SK-N-SH treated with all-trans-retinoic acid at 6 μM for 48 hours (cell line): Measurements from ENCODE around the gene CLCN6.

Source experiments
- ATAC-seq: fragments of 200-7000 bp; cut with Tn5 transposase; 3 replicates; pipeline ENCODE4 v1.9.1; 2020; ENCODE audit warnings: mild to moderate bottlenecking, moderate library complexity
- ARNTL ChIP-seq: fragments of 450-650 bp; formaldehyde crosslinking; IDR thresholded peaks from 2 replicates; pipeline ENCODE4 v1.5.0; 2020; ENCODE audit warnings: low read depth, mild to moderate bottlenecking, moderate library complexity, borderline replicate concordance
- BACH2 ChIP-seq: fragments of 250-450 bp; sonication (Bioruptor Pico); IDR thresholded peaks from 2 replicates; pipeline ENCODE4 v1.9.0; 2021; ENCODE audit warnings: mild to moderate bottlenecking, borderline replicate concordance
- CSDC2 ChIP-seq: fragments of 250-450 bp; sonication (Bioruptor Pico); IDR thresholded peaks from 2 replicates; pipeline ENCODE4 v1.5.0; 2020; ENCODE audit warnings: mild to moderate bottlenecking, moderate library complexity
- ESRRG ChIP-seq: fragments of 250-450 bp; sonication (Bioruptor Pico); IDR thresholded peaks from 2 replicates; pipeline ENCODE4 v1.6.1; 2021; ENCODE audit warnings: mild to moderate bottlenecking
- GLIS3 ChIP-seq: fragments of 250-450 bp; sonication (Bioruptor Pico); IDR thresholded peaks from 2 replicates; pipeline ENCODE4 v1.5.0; 2020; ENCODE audit warnings: mild to moderate bottlenecking, moderate library complexity
- ISL1 ChIP-seq: fragments of 250-450 bp; sonication (Bioruptor Pico); IDR thresholded peaks from 2 replicates; pipeline ENCODE4 v2.1.2; 2022; ENCODE audit warnings: mild to moderate bottlenecking, moderate library complexity
- OSR1 ChIP-seq: fragments of 250-450 bp; sonication (Bioruptor Pico); IDR thresholded peaks from 2 replicates; pipeline ENCODE4 v1.8.0; 2022; ENCODE audit warnings: moderate library complexity, mild to moderate bottlenecking, inconsistent platforms
- PPARA ChIP-seq: fragments of 250-450 bp; sonication (Bioruptor Pico); IDR thresholded peaks from 2 replicates; pipeline ENCODE4 v1.5.0; 2020; ENCODE audit warnings: mild to moderate bottlenecking, borderline replicate concordance
- RARB ChIP-seq: fragments of 250-450 bp; sonication (Bioruptor Pico); IDR thresholded peaks from 2 replicates; pipeline ENCODE4 v1.8.0; 2021; ENCODE audit warnings: mild to moderate bottlenecking, moderate library complexity
- SNAI2 ChIP-seq: fragments of 250-450 bp; sonication (Bioruptor Pico); IDR thresholded peaks from 2 replicates; pipeline ENCODE4 v1.5.0; 2020; ENCODE audit warnings: mild to moderate bottlenecking, moderate library complexity
- TCF4 ChIP-seq: fragments of 250-450 bp; sonication (Bioruptor Pico); IDR thresholded peaks from 2 replicates; pipeline ENCODE4 v1.8.0; 2021; ENCODE audit warnings: mild to moderate bottlenecking, moderate library complexity, borderline replicate concordance
- TOX ChIP-seq: fragments of 250-450 bp; sonication (Bioruptor Pico); IDR thresholded peaks from 2 replicates; pipeline ENCODE4 v1.8.0; 2021; ENCODE audit warnings: mild to moderate bottlenecking, moderate library complexity, borderline replicate concordance
- ZC3H10 ChIP-seq: fragments of 250-450 bp; sonication (Bioruptor Pico); IDR thresholded peaks from 2 replicates; pipeline ENCODE4 v1.5.1; 2021; ENCODE audit warnings: mild to moderate bottlenecking, moderate library complexity
- ZFP3 ChIP-seq: fragments of 250-450 bp; sonication (Bioruptor Pico); IDR thresholded peaks from 2 replicates; pipeline ENCODE4 v1.5.0; 2020; ENCODE audit warnings: mild to moderate bottlenecking, moderate library complexity
- ZFP30 ChIP-seq: fragments of 450-650 bp; formaldehyde crosslinking; IDR thresholded peaks from 2 replicates; pipeline ENCODE4 v1.5.0; 2022; ENCODE audit warnings: mild to moderate bottlenecking, moderate library complexity
- ZNF565 ChIP-seq: fragments of 450-650 bp; formaldehyde crosslinking; conservative IDR thresholded peaks from 2 replicates; pipeline ENCODE4 v1.5.0; 2020; ENCODE audit warnings: low read depth, mild to moderate bottlenecking, moderate library complexity
- ZNF70 ChIP-seq: fragments of 450-650 bp; formaldehyde crosslinking; IDR thresholded peaks from 2 replicates; pipeline ENCODE4 v1.5.0; 2020; ENCODE audit warnings: mild to moderate bottlenecking, moderate library complexity
- ZNF8 ChIP-seq: fragments of 450-650 bp; formaldehyde crosslinking; IDR thresholded peaks from 2 replicates; pipeline ENCODE4 v1.5.0; 2020; ENCODE audit warnings: mild to moderate bottlenecking, moderate library complexity
- TF ChIP-seq, protein P1 (sequence below): fragments of 250-450 bp; sonication (Bioruptor Pico); IDR thresholded peaks from 2 replicates; pipeline ENCODE4 v1.5.1; 2021; ENCODE audit warnings: mild to moderate bottlenecking, moderate library complexity
- TF ChIP-seq, protein P2 (sequence below): fragments of 250-450 bp; sonication (Bioruptor Pico); IDR thresholded peaks from 2 replicates; pipeline ENCODE4 v1.5.0; 2020; ENCODE audit warnings: mild to moderate bottlenecking, moderate library complexity
- TF ChIP-seq, protein P3 (sequence below): fragments of 250-450 bp; sonication (Bioruptor Pico); IDR thresholded peaks from 2 replicates; pipeline ENCODE4 v1.8.0; 2020; ENCODE audit warnings: mild to moderate bottlenecking, moderate library complexity, borderline replicate concordance
- TF ChIP-seq, protein P4 (sequence below): fragments of 250-450 bp; sonication (Bioruptor Pico); IDR thresholded peaks from 2 replicates; pipeline ENCODE4 v1.5.1; 2020; ENCODE audit warnings: low read depth, mild to moderate bottlenecking, moderate library complexity
- TF ChIP-seq, protein P5 (sequence below): fragments of 250-450 bp; sonication (Bioruptor Pico); IDR thresholded peaks from 2 replicates; pipeline ENCODE4 v1.8.0; 2021; ENCODE audit warnings: low read depth, mild to moderate bottlenecking, moderate library complexity, borderline replicate concordance

CLCN6 gene

DNA sequence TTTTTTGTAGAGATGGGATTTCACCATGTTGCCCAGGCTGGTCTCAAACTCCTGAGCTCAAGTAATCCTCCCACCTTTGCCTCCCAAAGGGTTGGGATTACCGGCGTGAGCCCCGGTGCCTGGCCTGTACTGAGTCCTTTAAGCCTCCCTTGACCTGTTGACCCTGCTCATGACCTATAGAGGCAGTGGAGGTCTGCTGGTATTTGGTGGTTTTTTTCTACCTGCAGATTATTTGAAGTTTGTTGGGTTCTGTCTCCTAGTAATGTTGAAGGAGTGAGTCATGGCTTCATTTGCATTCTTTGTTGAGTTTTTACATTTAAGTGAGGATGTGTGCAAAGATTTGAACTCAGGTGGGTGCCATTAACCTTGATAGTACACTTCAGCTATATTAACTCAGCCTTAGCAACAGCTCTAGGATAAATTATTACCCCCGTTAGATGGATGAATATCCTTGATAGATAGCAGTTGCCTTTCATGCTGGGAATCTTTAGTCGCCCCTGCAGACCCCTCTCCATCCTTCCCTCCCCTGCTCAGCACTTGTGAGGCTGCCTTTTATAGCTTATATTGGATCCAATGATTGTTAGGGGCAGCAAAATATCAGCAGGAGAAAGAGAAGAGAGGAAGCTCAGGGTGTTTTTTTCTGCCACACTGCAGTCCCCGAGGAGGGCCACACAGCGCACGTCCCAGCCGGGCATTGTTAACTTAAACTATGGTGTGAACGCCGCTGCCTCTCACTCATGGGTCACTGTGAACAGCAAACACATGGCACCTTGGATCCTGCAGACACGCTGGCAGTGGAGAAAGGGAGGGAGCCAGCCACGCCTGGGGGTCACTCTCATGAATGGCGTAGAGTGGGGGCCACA is 67.6 kb downstream of the CLCN6 start:
- no peak for ATAC-seq
- TF ChIP-seq GLIS3 (CRISPR knock-in tag) (no peak), SNAI2 (CRISPR knock-in tag) (no peak), ZFP30 (CRISPR knock-in tag) (no peak), ZFP3 (CRISPR knock-in tag) (no peak), ZNF8 (CRISPR knock-in tag) (no peak), ZNF70 (CRISPR knock-in tag) (no peak), ISL1 (CRISPR knock-in tag) (no peak), TOX (CRISPR knock-in tag) (no peak), OSR1 (CRISPR knock-in tag) (no peak), ESRRG (no peak), ZC3H10 (CRISPR knock-in tag) (no peak), TCF4 (CRISPR knock-in tag) (no peak), CSDC2 (CRISPR knock-in tag) (no peak)
- TF ChIP-seq, protein P1, sequence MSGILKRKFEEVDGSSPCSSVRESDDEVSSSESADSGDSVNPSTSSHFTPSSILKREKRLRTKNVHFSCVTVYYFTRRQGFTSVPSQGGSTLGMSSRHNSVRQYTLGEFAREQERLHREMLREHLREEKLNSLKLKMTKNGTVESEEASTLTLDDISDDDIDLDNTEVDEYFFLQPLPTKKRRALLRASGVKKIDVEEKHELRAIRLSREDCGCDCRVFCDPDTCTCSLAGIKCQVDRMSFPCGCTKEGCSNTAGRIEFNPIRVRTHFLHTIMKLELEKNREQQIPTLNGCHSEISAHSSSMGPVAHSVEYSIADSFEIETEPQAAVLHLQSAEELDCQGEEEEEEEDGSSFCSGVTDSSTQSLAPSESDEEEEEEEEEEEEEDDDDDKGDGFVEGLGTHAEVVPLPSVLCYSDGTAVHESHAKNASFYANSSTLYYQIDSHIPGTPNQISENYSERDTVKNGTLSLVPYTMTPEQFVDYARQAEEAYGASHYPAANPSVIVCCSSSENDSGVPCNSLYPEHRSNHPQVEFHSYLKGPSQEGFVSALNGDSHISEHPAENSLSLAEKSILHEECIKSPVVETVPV (CRISPR knock-in tag): no peak
- TF ChIP-seq, protein P2, sequence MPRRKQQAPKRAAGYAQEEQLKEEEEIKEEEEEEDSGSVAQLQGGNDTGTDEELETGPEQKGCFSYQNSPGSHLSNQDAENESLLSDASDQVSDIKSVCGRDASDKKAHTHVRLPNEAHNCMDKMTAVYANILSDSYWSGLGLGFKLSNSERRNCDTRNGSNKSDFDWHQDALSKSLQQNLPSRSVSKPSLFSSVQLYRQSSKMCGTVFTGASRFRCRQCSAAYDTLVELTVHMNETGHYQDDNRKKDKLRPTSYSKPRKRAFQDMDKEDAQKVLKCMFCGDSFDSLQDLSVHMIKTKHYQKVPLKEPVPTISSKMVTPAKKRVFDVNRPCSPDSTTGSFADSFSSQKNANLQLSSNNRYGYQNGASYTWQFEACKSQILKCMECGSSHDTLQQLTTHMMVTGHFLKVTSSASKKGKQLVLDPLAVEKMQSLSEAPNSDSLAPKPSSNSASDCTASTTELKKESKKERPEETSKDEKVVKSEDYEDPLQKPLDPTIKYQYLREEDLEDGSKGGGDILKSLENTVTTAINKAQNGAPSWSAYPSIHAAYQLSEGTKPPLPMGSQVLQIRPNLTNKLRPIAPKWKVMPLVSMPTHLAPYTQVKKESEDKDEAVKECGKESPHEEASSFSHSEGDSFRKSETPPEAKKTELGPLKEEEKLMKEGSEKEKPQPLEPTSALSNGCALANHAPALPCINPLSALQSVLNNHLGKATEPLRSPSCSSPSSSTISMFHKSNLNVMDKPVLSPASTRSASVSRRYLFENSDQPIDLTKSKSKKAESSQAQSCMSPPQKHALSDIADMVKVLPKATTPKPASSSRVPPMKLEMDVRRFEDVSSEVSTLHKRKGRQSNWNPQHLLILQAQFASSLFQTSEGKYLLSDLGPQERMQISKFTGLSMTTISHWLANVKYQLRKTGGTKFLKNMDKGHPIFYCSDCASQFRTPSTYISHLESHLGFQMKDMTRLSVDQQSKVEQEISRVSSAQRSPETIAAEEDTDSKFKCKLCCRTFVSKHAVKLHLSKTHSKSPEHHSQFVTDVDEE (CRISPR knock-in tag): no peak
- TF ChIP-seq, all 23 proteins: peak for 0

DNA sequence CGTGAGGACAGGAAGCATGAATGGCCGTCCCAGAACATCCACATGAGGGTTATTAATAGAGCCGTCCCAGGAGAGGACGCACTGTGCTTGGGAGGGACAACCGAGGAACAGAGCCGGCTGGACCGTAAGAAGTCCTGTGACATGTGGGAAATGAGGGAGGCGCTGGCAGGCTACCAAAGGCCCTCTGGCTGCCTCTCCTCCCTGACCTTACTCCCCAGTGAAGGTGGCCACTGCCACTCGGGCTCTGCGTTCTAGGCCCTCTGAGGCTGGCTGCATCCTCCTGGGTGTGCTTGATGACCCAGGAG is 68.2 kb downstream of the CLCN6 start:
- TF ChIP-seq TCF4 (CRISPR knock-in tag) (no peak), GLIS3 (CRISPR knock-in tag) (no peak), ZC3H10 (CRISPR knock-in tag) (no peak), SNAI2 (CRISPR knock-in tag) (no peak)
- TF ChIP-seq, protein P3, sequence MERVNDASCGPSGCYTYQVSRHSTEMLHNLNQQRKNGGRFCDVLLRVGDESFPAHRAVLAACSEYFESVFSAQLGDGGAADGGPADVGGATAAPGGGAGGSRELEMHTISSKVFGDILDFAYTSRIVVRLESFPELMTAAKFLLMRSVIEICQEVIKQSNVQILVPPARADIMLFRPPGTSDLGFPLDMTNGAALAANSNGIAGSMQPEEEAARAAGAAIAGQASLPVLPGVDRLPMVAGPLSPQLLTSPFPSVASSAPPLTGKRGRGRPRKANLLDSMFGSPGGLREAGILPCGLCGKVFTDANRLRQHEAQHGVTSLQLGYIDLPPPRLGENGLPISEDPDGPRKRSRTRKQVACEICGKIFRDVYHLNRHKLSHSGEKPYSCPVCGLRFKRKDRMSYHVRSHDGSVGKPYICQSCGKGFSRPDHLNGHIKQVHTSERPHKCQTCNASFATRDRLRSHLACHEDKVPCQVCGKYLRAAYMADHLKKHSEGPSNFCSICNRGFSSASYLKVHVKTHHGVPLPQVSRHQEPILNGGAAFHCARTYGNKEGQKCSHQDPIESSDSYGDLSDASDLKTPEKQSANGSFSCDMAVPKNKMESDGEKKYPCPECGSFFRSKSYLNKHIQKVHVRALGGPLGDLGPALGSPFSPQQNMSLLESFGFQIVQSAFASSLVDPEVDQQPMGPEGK (CRISPR knock-in tag): no peak
- TF ChIP-seq, protein P4, sequence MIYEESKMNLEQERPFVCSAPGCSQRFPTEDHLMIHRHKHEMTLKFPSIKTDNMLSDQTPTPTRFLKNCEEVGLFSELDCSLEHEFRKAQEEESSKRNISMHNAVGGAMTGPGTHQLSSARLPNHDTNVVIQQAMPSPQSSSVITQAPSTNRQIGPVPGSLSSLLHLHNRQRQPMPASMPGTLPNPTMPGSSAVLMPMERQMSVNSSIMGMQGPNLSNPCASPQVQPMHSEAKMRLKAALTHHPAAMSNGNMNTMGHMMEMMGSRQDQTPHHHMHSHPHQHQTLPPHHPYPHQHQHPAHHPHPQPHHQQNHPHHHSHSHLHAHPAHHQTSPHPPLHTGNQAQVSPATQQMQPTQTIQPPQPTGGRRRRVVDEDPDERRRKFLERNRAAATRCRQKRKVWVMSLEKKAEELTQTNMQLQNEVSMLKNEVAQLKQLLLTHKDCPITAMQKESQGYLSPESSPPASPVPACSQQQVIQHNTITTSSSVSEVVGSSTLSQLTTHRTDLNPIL (CRISPR knock-in tag): no peak
- no peak for ATAC-seq

DNA sequence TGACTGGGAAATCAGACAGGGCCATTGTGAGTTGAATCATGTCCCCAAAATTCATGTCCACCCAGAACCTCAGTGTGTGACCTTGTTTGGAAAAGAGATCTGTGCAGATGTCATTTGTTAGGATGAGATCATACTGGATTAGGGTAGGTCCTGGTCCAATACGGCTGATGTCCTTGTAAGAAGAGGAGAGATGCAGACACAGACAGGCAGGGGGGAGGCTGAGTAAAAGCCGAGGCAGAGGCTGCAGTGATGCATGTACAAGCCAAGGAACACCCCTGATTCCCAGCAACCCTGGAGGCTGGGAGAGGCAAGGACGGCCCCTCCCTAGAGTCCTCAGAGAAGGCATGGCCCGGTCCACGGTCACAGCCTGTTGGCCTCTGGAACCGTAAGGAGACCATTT is 68.6 kb downstream of the CLCN6 start:
- ATAC-seq: no peak
- TF ChIP-seq ZNF70 (CRISPR knock-in tag): no peak
- TF ChIP-seq ZNF565: no peak
- TF ChIP-seq TCF4 (CRISPR knock-in tag): no peak
- TF ChIP-seq PPARA: no peak
- no peak for TF ChIP-seq ARNTL
- TF ChIP-seq, protein P1 (CRISPR knock-in tag): no peak
- TF ChIP-seq ZC3H10 (CRISPR knock-in tag): no peak
- TF ChIP-seq, protein P5, sequence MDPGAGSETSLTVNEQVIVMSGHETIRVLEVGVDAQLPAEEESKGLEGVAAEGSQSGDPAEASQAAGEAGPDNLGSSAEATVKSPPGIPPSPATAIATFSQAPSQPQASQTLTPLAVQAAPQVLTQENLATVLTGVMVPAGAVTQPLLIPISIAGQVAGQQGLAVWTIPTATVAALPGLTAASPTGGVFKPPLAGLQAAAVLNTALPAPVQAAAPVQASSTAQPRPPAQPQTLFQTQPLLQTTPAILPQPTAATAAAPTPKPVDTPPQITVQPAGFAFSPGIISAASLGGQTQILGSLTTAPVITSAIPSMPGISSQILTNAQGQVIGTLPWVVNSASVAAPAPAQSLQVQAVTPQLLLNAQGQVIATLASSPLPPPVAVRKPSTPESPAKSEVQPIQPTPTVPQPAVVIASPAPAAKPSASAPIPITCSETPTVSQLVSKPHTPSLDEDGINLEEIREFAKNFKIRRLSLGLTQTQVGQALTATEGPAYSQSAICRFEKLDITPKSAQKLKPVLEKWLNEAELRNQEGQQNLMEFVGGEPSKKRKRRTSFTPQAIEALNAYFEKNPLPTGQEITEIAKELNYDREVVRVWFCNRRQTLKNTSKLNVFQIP (CRISPR knock-in tag): no peak
- TF ChIP-seq OSR1 (CRISPR knock-in tag): no peak
- no peak for TF ChIP-seq BACH2 (CRISPR knock-in tag)
- TF ChIP-seq, protein P3 (CRISPR knock-in tag): no peak
- TF ChIP-seq SNAI2 (CRISPR knock-in tag): no peak
- no peak for TF ChIP-seq ZNF8 (CRISPR knock-in tag)
- no peak for TF ChIP-seq RARB (CRISPR knock-in tag)
- TF ChIP-seq CSDC2 (CRISPR knock-in tag): no peak
- no peak for TF ChIP-seq ISL1 (CRISPR knock-in tag)
- TF ChIP-seq ZFP30 (CRISPR knock-in tag): no peak
